A673 (cell line): Measurements from ENCODE around the gene FSTL5.

Source experiments
- CTCF ChIP-seq: fragments of 300-800, 200-600 bp; sonication (generic); conservative IDR thresholded peaks from 2 replicates; pipeline ENCODE4 v1.5.1; 2017; ENCODE audit warnings: low read depth, mild to moderate bottlenecking, antibody characterized with exemption, low read length, moderate library complexity, mixed read lengths
- EZH2 ChIP-seq: fragments of 200-600 bp; sonication (generic); IDR thresholded peaks from 2 replicates; pipeline ENCODE4 v1.6.1; 2017; ENCODE audit warnings: borderline replicate concordance, low read depth, mild to moderate bottlenecking, mixed read lengths, antibody characterized with exemption, low read length; ENCODE audit not compliant: poor library complexity, severe bottlenecking

- TF ChIP-seq CTCF = no peak
- TF ChIP-seq EZH2 = no peak
Measured at GRCh38 chr4:161919442-161920220, 244.2 kb downstream of the FSTL5 start.
